Left cardiac atrium (tissue), 4 donors: ENCODE results near the gene PHF13. TPM values are rescaled to one million over a fixed set of nuclear protein-coding genes. Genes with fewer than 3 reads are reported as not detected.
A peak's percentile ranks its signal among the peaks of the same experiment; 100 is the strongest.
"Not testable (repeated sequence)": the region's sequence is repeated elsewhere in the genome, so short reads cannot be mapped to it uniquely, and the experiment has no call there.

Experiments used
- ATAC-seq, 2 donors: fragments of 200-7000 bp; cut with Tn5 transposase; one replicate each; pipeline ENCODE4 v1.9.1; 2020; ENCODE audit warnings: mild to moderate bottlenecking in 2 of 2, moderate library complexity in 2 of 2
- DNase-seq: peaks from one replicate; pipeline ENCODE4 v3.0.0-alpha.2; 2020
- intact Hi-C, 2 donors: fragments of 100-400 bp; cut with DNase I; formaldehyde crosslinking; loops; one replicate each; pipeline versions ENCODE4 v1.14.1 to v1.15.1; 2022 to 2023
- total RNA-seq, 2 donors: library from RNA; stranded (reverse); fragmentation: NEBNext Ultra II Directional; extraction: Animal tissue kit (Norgen Biotek cat#: 25700); gene quantifications; one replicate each; pipeline ENCODE4 v1.2.1, GENCODE V29; 2021
- donor health status: DM: no; HTN: yes; CAD: no.
- donor health status: DM: no; HTN: yes; CAD: no; lungs with severe emphysema.
- donor health status: DM: yes; HTN: yes; CAD: no.
- donor health status: Dilated cardiomyopathy.

The PHF13 gene
- total RNA-seq, 2 donors from 2014 or later = 7.8 to 9.0 TPM

DNA sequence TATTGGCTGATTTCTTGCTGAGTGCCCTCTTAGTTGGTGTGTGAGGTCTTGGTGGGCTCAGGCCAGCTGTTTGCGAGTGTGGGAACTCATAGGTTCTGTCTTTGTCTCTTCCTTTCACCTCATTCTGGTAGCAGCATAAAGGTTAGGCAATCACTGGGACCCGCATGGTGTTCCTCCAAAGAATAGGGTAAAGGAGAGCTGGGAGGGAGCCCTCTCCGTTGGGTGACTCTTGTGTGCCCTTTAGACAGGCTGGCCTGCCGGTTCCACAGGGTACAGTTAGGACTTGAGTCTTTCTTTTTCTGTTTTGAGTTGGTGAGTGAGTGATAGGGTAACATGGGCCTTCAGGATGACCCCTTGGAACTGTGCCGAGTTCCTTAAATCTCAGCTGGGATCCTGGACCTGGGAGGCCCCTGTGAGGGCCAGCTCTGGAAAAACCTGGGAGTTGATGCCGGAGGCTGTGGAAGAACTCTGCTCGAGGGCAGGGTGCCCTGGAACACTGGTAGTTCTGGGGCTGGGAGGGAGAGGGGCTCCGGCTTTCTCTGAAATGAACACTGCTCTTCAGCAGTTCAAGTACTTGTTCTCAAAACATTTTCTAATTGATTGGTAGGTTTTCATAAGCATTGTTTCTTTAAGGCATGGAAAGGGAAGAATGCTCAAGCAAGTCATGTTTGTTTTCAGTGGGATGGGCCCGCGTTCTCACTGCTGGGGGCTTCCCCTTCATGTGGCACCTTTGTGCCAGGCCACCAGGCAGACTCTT is 9.0 kb downstream of the PHF13 start:
- DNase-seq (no peak), ATAC-seq (peak in 1 of 2 donors; percentile 28)
- intact Hi-C loops = no loop called here

GRCh38 chr1:6623269-6623965 is 9.9 kb downstream of the PHF13 start:
- intact Hi-C loops = no loop called here
- ATAC-seq = no peak
- no peak for DNase-seq

- intact Hi-C loops = loop anchor here in 1 of 2 donors (5.0 kb wide), 1 partner anchor 43 kb away; no protein-coding TSS in a partner anchor
- peak; percentile 93 to 95 for ATAC-seq
Measured at GRCh38 chr1:6624710-6625583, 11.4 kb downstream of the PHF13 start, which contains the start of gene THAP3. Gene THAP3 (plus strand): TSS chr1:6624868. CDS start chr1:6625219, 351 bp downstream.

GRCh38 chr1:6625584-6626149 is 12.1 kb downstream of the PHF13 start:
- ATAC-seq = peak; percentile 9 to 32
- no peak for DNase-seq
- intact Hi-C loops = loop anchor here in 1 of 2 donors (5.0 kb wide), 1 partner anchor 43 kb away; no protein-coding TSS in a partner anchor

More at GRCh38 chr1:6624710-6625583, 11.4 kb downstream of the PHF13 start, which contains the start of gene THAP3:
- peak; percentile 92 for DNase-seq

DNA sequence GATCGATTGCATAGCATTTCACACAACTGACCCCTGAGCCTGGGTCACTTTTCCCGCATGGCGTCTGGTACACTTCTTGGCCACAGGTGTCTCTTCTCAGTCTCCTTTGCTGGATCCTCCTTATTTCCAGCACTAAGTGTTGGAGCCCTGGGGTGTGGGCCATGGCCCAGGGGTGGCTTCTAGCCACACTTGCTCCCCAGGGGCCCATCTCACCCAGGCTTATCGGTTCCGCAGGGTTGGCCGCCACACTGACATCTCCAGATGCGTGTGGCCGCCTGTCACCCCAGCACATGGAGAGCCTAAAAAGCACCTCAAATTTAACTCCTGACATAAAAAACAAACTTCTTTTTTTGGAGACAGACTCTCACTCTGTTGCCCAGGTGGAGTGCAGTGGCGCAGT is 13.5 kb downstream of the PHF13 start:
- DNase-seq (no peak), ATAC-seq (no peak)
- intact Hi-C loops = loop anchor here in 1 of 2 donors (5.0 kb wide), 1 partner anchor 45 kb away; no protein-coding TSS in a partner anchor

- intact Hi-C loops = loop anchor here in 1 of 2 donors (5.0 kb wide), 1 partner anchor 46 kb away; no protein-coding TSS in a partner anchor
- no peak for ATAC-seq
- no peak for DNase-seq
Measured at GRCh38 chr1:6627841-6628545, 14.5 kb downstream of the PHF13 start.

GRCh38 chr1:6628971-6629479 is 15.5 kb downstream of the PHF13 start:
- intact Hi-C loops = loop anchor here in 1 of 2 donors (5.0 kb wide), 1 partner anchor 47 kb away; no protein-coding TSS in a partner anchor
- ATAC-seq (no peak), DNase-seq (no peak)

DNA sequence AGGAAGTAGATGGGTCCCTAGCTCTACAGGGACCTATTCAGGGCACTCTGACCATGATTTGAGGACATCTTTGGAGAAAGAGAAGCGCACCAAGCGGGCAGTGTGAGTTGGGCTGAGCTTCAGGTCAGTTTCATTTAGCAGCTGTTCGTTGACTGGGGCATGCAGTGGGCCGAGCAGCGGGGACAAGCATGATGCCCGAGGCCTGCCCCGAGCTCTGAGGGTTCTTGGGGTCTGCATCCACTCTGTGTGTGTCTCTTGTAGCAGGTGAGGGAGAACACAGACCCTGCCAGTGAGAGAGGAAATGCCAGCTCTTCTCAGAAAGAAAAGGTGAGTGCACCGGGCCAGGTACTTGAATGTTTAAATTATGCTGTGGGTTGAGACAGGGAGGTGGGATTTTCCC is 16.5 kb downstream of the PHF13 start:
- no peak for ATAC-seq
- intact Hi-C loops = no loop called here
- DNase-seq = no peak

DNA sequence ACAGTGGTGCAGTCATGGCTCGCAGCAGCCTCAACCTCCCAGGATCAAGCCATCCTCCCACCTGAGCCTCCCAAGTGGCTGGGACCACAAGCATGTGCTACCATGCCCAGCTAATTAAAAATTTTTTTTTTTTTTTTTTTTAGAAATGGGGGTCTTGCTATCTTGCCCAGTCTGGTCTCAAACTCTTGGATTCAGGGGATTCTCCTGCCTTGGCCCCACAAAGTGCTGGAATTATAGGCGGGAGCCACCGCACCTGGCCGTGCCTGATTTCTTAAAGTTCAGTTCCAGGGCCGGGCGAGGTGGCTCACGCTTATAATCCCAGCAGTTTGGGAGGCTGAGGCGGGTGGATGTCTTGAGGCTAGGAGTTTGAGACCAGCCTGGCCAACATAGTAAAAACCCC is 17.5 kb downstream of the PHF13 start:
- intact Hi-C loops = no loop called here
- ATAC-seq (no peak), DNase-seq (no peak)

GRCh38 chr1:6632588-6633514 is 19.3 kb downstream of the PHF13 start:
- intact Hi-C loops = no loop called here
- ATAC-seq (no peak), DNase-seq (no peak)

DNA sequence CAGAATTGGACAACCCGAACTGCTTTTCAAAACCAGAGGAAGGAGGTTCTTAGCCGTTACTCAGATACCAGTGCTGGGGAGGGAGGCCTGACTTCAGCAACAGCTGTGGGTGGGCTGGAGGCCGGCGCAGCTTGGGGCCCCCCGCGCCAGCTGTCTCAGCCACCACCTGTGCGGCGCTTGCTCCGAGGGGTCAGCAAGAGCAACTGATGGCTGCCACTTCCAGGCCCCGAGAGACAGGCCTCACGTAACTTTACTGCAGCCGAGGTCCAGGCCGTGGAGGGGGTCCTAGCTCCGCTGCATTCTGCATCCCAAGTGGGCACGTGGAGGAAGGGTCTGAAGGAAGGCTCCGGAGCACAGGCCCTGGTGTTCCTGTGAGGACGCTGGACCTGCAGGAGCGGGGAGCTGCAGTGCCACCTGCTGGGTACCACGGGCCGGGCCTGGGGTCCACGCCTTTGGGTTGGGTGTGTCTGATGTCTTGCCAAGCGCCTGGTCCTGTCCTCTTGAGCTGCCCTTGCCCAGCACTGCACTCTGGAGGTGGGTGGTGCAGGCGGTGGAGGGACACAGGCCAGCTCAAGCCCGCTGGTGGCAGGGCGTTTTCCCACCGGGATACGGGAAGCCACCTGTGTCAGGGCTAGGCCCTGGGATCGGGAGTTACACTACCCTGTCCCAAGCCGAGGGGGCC is 21.0 kb downstream of the PHF13 start:
- intact Hi-C loops = no loop called here
- ATAC-seq = peak; percentile 53 to 69
- peak; percentile 73 for DNase-seq

GRCh38 chr1:6635161-6635909 is 21.8 kb downstream of the PHF13 start:
- no peak for DNase-seq
- intact Hi-C loops = no loop called here
- peak in 1 of 2 donors; percentile 3 for ATAC-seq

DNA sequence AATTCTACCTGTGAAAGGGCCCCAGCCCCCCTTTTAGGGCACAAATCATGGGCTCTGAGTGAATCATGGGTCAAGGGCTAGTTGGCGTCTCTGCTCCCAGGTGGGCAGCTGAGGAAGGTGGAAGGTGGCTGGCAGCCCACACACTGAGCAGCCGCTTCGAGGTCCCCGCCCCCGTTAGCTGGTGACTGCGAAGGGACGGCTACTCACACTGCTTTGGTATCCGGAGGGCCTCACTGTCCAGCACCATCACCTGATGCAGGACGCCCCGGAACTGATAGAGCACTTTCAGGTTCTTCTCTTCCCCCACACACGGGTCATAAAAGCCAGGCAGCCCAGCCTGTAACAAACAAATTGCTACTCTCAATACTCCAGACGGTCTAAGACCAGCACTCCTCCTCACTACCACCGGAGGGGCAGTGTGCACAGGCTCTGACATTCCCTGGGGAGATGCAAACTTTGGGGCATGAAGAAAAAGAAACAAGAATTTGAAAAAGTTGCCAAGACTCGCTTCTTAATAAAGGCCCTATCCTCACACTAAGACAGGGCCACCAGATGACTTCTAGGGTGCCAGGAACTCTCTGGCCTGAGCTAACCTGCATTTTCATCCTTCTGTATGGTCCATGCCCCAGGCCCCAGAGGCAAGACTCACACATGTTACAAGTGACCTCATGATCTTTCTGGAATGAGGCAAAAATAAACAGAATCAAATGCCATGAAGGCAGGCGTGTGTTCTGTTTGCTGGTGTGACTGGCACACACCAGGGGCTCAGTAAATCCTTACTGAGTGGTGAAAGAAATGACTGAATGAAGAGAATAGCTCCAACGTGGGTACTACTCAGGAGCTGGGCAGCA is 22.6 kb downstream of the PHF13 start:
- ATAC-seq (no peak), DNase-seq (no peak)
- intact Hi-C loops = no loop called here

- DNase-seq, ATAC-seq, intact Hi-C loops: not testable (repeated sequence)
Measured at GRCh38 chr1:6636778-6637177, 23.2 kb downstream of the PHF13 start.

DNA sequence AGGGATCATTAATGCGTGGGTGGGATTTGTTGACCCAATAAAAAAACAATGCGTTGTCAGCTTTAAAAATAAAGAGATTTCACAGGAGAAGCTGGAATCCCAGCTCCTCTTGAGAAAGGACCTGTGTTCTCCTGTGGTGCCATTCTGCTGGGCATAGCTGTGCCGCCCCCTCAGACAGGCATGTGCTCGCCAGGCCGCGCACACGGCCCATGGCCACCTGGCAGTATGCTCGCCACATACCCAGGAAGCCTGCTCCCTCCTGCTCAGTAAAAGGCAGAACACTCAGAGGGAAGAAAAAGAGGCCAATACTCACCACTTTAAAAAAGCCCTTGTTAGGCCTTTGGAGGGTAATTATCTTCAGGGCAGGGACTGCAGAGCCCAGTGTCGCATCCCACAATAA is 24.2 kb downstream of the PHF13 start:
- DNase-seq (no peak), ATAC-seq (no peak)
- intact Hi-C loops = no loop called here
